ENCODE measurements around the gene FRK. TPM values are rescaled to one million over a fixed set of nuclear protein-coding genes. Genes with fewer than 3 reads are reported as not detected.
"Not testable (repeated sequence)": the region's sequence is repeated elsewhere in the genome, so short reads cannot be mapped to it uniquely, and the experiment has no call there.

Gene FRK
- total RNA-seq, 1 donor from 2014 or later: 0.06 TPM

GRCh38 chr6:116078522-116078921 is 17.8 kb upstream of the FRK start:
- no peak for DNase-seq (ENCODE audit: extremely low read depth, low read depth, low spot score)

- DNase-seq (ENCODE audit: extremely low read depth, low read depth, low spot score): no peak
Measured at GRCh38 chr6:116074732-116075390, 14.2 kb upstream of the FRK start.

- no peak for DNase-seq (ENCODE audit: extremely low read depth, low read depth, low spot score)
Measured at GRCh38 chr6:116073765-116074440, 13.2 kb upstream of the FRK start.

DNA sequence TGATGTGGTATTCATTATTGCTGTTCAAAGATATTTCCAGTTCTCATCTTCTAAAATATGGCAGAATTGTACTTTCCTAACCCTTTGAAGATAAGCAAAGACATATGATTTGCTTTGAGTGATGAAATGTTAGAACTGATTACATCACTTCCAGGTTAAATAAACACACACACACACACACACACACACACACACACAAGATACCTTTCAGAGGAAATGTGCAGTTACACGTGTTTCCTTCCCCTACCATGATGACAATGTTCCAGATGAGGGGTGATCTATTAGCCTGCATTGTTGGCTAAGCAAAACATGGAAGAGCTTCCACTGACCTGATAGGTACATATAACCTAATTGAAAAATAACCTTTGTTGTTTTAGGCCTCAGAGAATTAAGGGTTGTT is 11.7 kb upstream of the FRK start:
- no peak for DNase-seq (ENCODE audit: extremely low read depth, low read depth, low spot score)

DNA sequence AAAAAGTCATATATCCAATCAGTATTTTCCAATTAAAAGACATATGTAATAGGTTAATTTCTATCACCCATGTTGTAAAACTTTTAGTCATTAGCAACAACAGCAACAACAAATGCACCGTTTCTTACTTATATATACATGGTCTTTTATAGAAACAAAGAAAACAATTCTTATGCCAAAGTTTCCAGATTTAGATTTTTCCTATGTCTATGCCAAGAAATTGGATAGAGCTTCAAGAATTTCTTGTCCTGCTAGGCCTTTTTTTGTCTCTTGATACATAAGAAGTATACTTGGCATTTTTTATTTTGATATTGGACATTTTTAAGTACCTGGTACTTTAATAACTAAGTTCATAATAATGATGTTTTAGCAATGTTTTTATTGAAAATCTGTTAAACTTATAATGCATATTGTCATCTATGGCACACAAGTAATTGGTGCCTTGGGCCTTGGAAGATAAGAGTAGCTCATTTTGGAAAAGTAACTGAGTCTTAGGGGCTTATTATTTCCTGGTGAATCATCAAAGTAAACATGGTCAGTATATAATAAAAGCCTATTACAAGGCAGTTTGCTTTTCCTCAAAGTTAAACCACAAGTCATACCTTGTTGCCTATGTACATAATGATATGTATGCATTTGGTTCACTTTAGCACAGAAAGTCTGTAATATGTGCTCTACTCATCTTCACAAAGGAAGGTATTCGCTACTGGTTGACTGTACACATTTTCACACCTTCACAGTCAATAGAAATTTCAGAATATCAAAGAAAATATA is 10.1 kb upstream of the FRK start:
- no peak for DNase-seq (ENCODE audit: extremely low read depth, low read depth, low spot score)

DNA sequence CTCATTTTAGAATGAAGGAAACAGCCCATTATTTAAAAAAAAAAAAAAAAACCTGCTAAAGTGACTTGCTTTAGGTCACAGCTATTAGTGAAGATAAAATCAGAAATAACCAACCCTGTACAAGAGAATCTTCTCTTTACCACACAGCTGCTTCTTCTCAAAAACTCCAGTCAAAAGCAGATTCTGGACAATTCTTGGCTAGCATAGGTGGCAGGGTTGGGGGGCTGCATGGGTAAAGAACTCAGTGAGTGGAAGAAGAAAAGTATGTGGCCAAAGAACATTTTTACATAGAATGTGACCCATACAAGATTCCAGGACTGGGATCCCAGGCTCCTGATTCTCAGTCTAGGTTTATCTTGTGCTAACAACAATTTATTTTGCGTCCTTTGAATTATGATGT is 9.4 kb upstream of the FRK start:
- no peak for DNase-seq (ENCODE audit: extremely low read depth, low read depth, low spot score)

DNA sequence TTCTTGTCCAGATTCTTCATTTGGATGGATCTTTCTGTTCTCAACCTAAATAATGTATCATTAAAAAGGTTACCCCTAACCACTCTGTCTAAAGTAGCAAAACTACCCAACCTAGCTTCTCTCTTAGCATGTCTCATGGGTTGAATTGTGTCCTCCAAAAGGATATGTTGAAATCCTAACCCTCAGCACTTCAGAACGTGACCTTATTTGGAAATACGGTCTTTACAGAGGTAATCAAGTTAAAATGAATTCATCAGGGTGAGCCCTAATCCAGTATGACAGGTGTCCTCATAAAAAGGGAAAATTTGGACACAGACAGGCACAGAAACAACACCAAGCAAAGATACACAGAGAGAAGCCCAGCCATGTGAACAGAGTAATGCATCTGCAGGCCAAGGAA is 6.1 kb upstream of the FRK start:
- no peak for DNase-seq (ENCODE audit: extremely low read depth, low read depth, low spot score)

DNA sequence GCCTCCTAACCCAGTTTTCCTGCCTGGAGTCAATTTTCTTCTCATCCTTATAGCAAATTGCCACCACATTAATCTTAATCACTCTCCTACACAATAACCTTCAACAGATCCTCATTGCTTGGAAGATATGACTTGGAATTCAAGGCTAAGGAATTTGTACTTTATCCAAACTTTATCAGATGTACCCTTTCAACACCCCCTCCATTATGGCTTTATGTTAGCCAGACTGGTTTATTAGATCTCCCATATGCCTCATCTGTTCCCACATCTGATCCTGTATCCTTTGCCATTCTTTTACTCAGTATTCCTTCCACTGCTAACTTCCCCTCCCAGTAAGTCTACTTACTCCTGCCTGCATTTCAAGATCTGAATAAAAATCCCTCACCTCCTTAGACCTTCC is 4.0 kb upstream of the FRK start:
- no peak for DNase-seq (ENCODE audit: extremely low read depth, low read depth, low spot score)

- no peak for DNase-seq (ENCODE audit: extremely low read depth, low read depth, low spot score)
Measured at GRCh38 chr6:116062496-116062895, 1.8 kb upstream of the FRK start.

DNA sequence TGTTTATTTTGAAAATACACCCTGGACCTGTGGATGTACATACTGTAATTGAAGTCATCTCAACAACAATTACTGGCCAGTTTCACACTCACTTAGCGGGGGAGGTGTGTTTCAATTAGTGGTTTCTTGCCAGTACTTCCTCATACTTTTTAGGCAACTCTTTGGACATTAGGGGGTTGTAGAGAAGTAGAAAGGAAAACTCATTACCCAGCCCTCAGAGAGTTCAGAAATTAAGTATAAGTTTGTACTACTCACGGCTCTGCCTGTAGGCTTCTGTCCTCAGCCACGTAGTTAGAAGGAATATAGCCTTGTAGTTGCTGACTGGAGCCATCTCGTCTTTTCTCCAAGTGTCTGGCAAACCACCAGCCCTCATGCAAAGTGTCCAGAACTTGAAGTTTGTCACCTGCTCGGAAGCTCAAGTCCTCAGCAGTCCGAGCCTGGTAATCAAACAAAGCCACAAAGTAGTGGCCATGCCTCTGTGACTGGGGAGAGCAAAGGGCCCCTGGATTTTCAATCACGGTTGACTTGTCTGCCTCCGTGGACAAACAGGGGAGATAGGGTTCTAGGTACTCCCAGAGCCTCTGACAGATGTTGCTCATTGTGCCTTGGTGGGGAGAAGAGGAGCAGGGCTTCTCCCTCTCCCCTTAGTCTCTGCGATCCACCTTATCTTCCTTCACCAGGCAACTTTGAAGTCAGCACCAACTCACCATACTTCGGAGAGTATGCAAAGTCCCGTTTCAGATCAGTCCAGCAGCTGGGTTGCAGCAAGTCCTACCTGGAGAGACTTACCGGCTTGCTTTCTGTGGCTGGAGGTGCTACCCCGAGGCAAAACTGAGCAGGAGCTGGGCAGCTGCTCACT is 749 bp downstream of the FRK start:
- DNase-seq (ENCODE audit: extremely low read depth, low read depth, low spot score): no peak

- DNase-seq (ENCODE audit: extremely low read depth, low read depth, low spot score): no peak
Measured at GRCh38 chr6:116057766-116058165, 2.9 kb downstream of the FRK start.

GRCh38 chr6:116055513-116055912 is 5.2 kb downstream of the FRK start:
- DNase-seq (ENCODE audit: extremely low read depth, low read depth, low spot score): no peak

DNA sequence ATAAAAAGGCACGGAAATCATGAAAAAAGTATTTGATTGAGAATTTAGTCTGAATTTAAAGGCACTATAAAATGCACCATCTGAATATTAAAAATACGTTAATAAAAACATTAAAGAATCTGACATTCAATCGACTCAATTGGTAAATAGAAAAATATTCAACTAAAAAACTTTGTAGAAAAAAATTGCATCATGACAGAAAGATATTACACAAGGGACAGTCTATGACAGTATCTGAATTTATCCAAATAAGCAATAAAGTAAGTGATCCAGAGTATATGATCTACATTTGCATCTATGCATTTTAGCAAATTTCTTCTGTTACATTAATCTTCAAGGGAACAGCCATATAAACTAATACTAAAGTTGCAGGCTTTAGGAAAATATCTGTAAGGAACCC is 9.4 kb downstream of the FRK start:
- DNase-seq (ENCODE audit: extremely low read depth, low read depth, low spot score): no peak

GRCh38 chr6:116050737-116051136 is 10.0 kb downstream of the FRK start:
- DNase-seq (ENCODE audit: extremely low read depth, low read depth, low spot score): no peak

GRCh38 chr6:116049321-116049720 is 11.4 kb downstream of the FRK start:
- DNase-seq (ENCODE audit: extremely low read depth, low read depth, low spot score): no peak

DNA sequence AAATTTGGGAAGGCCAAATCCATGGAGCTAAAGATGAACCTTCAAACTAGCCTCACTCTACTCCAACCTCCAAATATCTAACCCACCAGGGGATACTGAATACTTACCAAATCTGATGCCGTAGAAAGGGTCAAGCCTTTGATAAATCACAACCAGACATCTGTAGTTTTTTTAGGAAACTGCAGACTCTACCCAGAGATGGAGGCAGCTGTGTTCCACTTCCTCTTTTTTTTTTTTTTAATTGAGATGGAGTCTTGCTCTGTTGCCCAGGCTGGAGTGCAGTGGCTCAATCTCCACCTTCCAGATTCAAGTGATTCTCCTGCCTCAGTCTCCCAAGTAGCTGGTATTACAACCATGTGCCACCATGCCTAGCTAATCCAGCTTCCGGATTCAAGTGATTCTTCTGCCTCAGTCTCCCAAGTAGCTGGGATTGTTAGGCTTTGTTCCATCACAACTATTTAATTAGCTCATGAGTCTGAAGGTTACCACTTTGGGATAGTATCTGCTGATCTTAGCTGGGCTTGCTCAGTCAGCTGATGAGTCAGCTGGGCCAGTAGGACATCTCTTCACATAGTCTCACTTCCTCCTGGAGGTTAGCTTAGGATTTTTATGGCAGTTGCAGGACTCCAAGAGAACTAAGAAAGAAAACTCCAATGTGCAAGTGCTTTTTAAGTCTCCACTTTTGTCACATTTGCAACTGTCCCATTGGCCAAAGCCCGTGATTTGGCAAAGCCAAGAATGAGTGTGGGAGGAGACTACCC is 13.3 kb downstream of the FRK start:
- no peak for DNase-seq (ENCODE audit: extremely low read depth, low read depth, low spot score)

- DNase-seq (ENCODE audit: extremely low read depth, low read depth, low spot score): no peak
Measured at GRCh38 chr6:116046737-116047136, 14.0 kb downstream of the FRK start.

DNA sequence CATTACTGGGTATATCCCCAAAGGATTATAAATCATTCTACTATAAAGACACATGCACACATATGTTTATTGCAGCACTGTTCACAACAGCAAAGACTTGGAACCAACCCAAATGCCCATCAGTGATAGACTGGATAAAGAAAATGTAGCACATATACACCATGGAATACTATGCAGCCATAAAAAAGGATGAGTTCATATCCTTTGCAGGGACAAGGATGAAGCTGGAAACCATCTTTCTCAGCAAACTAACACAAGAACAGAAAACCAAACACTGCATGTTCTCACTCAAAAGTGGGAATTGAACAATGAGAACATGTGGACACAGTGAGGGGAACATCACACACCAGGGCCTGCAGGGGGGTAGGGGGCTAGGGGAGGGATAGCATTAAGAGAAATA is 14.4 kb downstream of the FRK start:
- not testable (repeated sequence) for DNase-seq (ENCODE audit: extremely low read depth, low read depth, low spot score)

GRCh38 chr6:116041934-116042333 is 18.8 kb downstream of the FRK start:
- no peak for DNase-seq (ENCODE audit: extremely low read depth, low read depth, low spot score)

GRCh38 chr6:116040993-116041392 is 19.7 kb downstream of the FRK start:
- DNase-seq (ENCODE audit: extremely low read depth, low read depth, low spot score): no peak

All from glomerular endothelial cell (primary cell).